Thymus (tissue), 11 donors: ENCODE measurements around the gene EZH2. TPM values are rescaled to one million over a fixed set of nuclear protein-coding genes. Genes with fewer than 3 reads are reported as not detected.

Experiments
- DNase-seq, 9 donors: peaks; one replicate each; pipeline ENCODE4 v3.0.0-alpha.2; 2013; ENCODE audit warnings: low spot score in 9 of 9, low read depth in 6 of 9, missing footprints in 1 of 9
- H3K27ac ChIP-seq, 2 donors: one replicate each; pipeline ENCODE4 v1.5.1; 2013; ENCODE audit warnings: control low read depth in 1 of 2, low read depth in 1 of 2, low read length in 1 of 2, mild to moderate bottlenecking in 1 of 2, moderate library complexity in 1 of 2
- H3K27me3 ChIP-seq, 2 donors: one replicate each; pipeline ENCODE4 v1.5.1; 2013; ENCODE audit warnings: low read length in 1 of 2; ENCODE audit not compliant: control insufficient read depth in 2 of 2, insufficient read depth in 1 of 2
- H3K36me3 ChIP-seq, 2 donors: one replicate each; pipeline ENCODE4 v1.5.1; 2013; ENCODE audit warnings: low read length in 1 of 2, mild to moderate bottlenecking in 1 of 2, moderate library complexity in 1 of 2; ENCODE audit not compliant: control insufficient read depth in 2 of 2, insufficient read depth in 2 of 2
- H3K4me1 ChIP-seq, 2 donors: one replicate each; pipeline ENCODE4 v1.5.1; 2013; ENCODE audit warnings: low read length in 2 of 2; ENCODE audit not compliant: control insufficient read depth in 2 of 2, insufficient read depth in 2 of 2
- H3K4me3 ChIP-seq, 2 donors: one replicate each; pipeline ENCODE4 v1.5.1; 2013; ENCODE audit warnings: low read length in 2 of 2, control low read depth in 1 of 2, mild to moderate bottlenecking in 1 of 2
- H3K9me3 ChIP-seq, 2 donors: one replicate each; pipeline ENCODE4 v1.5.1; 2013; ENCODE audit warnings: low read length in 1 of 2, mild to moderate bottlenecking in 1 of 2; ENCODE audit not compliant: control insufficient read depth in 2 of 2, insufficient read depth in 1 of 2
- WGBS: extraction: QIAGEN DNeasy Blood & Tissue Kit; methylation state at CpG from one replicate; pipeline ENCODE4 v1.1.7; 2013; 5-methylcytosine and 5-hydroxymethylcytosine counted together
- polyA plus RNA-seq: library from polyadenylated mRNA; stranded (reverse); fragments of 200-250 nt; gene quantifications from one replicate; pipeline ENCODE4 v1.2.3, GENCODE V29; 2013
- total RNA-seq: library from RNA; stranded (reverse); fragments of 120-200 nt; gene quantifications from one replicate; pipeline ENCODE4 v1.2.4, GENCODE V29; 2013
- donor health status: healthy.

The EZH2 gene
- total and polyA plus RNA-seq, 2 donors, result 23.4 to 36.0 TPM

GRCh38 chr7:148799893-148800555 is 84.1 kb downstream of the EZH2 start:
- Histone ChIP-seq H3K4me3 (no peak overlapping the region), H3K36me3 (peaks cover 57 to 73% of the 10 kb centered on the region in 2 donors), H3K9me3 (no peaks in the 10 kb centered on the region), H3K27ac (no peak overlapping the region), H3K4me1 (no peaks in the 10 kb centered on the region), H3K27me3 (no peaks in the 10 kb centered on the region)
- DNase-seq, result no peak
- WGBS, result 94% methylated on average over 10 of the region's 10 CpGs

GRCh38 chr7:148796841-148797240 is 87.2 kb downstream of the EZH2 start:
- no peak overlapping the region for H3K4me3 ChIP-seq
- H3K4me1 ChIP-seq, result no peaks in the 10 kb centered on the region
- no peaks in the 10 kb centered on the region for H3K27me3 ChIP-seq
- 96% methylated on average over 10 of the region's 10 CpGs for WGBS
- no peak overlapping the region for H3K27ac ChIP-seq
- DNase-seq, result no peak
- H3K36me3 ChIP-seq, result peaks cover 39 to 77% of the 10 kb centered on the region in 2 donors
- no peaks in the 10 kb centered on the region for H3K9me3 ChIP-seq

- H3K9me3 ChIP-seq, result no peaks in the 10 kb centered on the region
- H3K27me3 ChIP-seq, result no peaks in the 10 kb centered on the region
- WGBS, result over 99% methylated on average over 3 of the region's 3 CpGs
- no peak for DNase-seq
- no peak overlapping the region for H3K27ac ChIP-seq
- no peak overlapping the region for H3K4me3 ChIP-seq
- H3K36me3 ChIP-seq, result peaks cover 38 to 78% of the 10 kb centered on the region in 2 donors
- H3K4me1 ChIP-seq, result no peaks in the 10 kb centered on the region
Observed at GRCh38 chr7:148794476-148794875, 89.6 kb downstream of the EZH2 start.

GRCh38 chr7:148793590-148793989 is 90.5 kb downstream of the EZH2 start:
- 100% methylated on average over 1 of the region's 1 CpG for WGBS
- DNase-seq, result no peak
- H3K27ac ChIP-seq, result no peak overlapping the region
- H3K9me3 ChIP-seq, result no peaks in the 10 kb centered on the region
- H3K27me3 ChIP-seq, result no peaks in the 10 kb centered on the region
- peaks cover 37 to 77% of the 10 kb centered on the region in 2 donors for H3K36me3 ChIP-seq
- H3K4me3 ChIP-seq, result no peak overlapping the region
- H3K4me1 ChIP-seq, result no peaks in the 10 kb centered on the region

GRCh38 chr7:148791546-148791945 is 92.5 kb downstream of the EZH2 start:
- 97% methylated on average over 15 of the region's 15 CpGs for WGBS
- H3K4me3 ChIP-seq, result no peak overlapping the region
- no peaks in the 10 kb centered on the region for H3K27me3 ChIP-seq
- no peak for DNase-seq
- H3K4me1 ChIP-seq, result no peaks in the 10 kb centered on the region
- H3K27ac ChIP-seq, result no peak overlapping the region
- H3K9me3 ChIP-seq, result no peaks in the 10 kb centered on the region
- H3K36me3 ChIP-seq, result peaks cover 44 to 73% of the 10 kb centered on the region in 2 donors

DNA sequence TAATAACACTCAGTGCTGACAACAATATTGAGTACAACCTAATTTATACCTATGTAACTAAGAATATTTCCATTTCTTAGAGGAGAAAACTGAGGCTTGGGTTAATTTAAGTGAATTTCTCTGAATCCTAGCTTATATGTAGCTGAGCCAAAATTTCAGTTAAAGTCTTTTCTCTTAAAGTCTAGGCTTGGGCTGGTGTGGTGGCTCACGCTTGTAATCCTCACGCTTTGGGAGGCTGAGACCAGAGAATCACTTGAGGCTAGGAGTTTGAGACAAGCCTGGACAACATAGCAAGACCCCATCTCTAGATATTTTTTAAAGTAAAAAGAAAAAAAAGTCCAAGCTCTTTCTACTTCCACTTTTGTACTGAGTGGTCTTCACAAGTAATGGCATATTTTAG is 93.2 kb downstream of the EZH2 start:
- no peak for DNase-seq
- Histone ChIP-seq H3K27ac (no peak overlapping the region), H3K4me1 (no peaks in the 10 kb centered on the region), H3K27me3 (no peaks in the 10 kb centered on the region), H3K36me3 (peaks cover 44 to 73% of the 10 kb centered on the region in 2 donors), H3K9me3 (no peaks in the 10 kb centered on the region), H3K4me3 (no peak overlapping the region)
- WGBS, result 98% methylated on average over 2 of the region's 2 CpGs

- 93% methylated on average over 8 of the region's 8 CpGs for WGBS
- H3K27ac ChIP-seq, result no peak overlapping the region
Observed at GRCh38 chr7:148790131-148790726, 93.9 kb downstream of the EZH2 start.

GRCh38 chr7:148789220-148789619 is 94.9 kb downstream of the EZH2 start:
- Histone ChIP-seq H3K4me1 (no peaks in the 10 kb centered on the region), H3K4me3 (no peak overlapping the region), H3K27ac (no peak overlapping the region), H3K27me3 (no peaks in the 10 kb centered on the region), H3K9me3 (no peaks in the 10 kb centered on the region), H3K36me3 (peaks cover 50 to 76% of the 10 kb centered on the region in 2 donors)
- no peak for DNase-seq
- WGBS, result 98% methylated on average over 7 of the region's 7 CpGs

More at GRCh38 chr7:148790131-148790726, 93.9 kb downstream of the EZH2 start:
- H3K36me3 ChIP-seq, result peaks cover 49 to 77% of the 10 kb centered on the region in 2 donors
- no peaks in the 10 kb centered on the region for H3K27me3 ChIP-seq
- H3K9me3 ChIP-seq, result no peaks in the 10 kb centered on the region
- no peaks in the 10 kb centered on the region for H3K4me1 ChIP-seq
- no peak for DNase-seq
- no peak overlapping the region for H3K4me3 ChIP-seq

DNA sequence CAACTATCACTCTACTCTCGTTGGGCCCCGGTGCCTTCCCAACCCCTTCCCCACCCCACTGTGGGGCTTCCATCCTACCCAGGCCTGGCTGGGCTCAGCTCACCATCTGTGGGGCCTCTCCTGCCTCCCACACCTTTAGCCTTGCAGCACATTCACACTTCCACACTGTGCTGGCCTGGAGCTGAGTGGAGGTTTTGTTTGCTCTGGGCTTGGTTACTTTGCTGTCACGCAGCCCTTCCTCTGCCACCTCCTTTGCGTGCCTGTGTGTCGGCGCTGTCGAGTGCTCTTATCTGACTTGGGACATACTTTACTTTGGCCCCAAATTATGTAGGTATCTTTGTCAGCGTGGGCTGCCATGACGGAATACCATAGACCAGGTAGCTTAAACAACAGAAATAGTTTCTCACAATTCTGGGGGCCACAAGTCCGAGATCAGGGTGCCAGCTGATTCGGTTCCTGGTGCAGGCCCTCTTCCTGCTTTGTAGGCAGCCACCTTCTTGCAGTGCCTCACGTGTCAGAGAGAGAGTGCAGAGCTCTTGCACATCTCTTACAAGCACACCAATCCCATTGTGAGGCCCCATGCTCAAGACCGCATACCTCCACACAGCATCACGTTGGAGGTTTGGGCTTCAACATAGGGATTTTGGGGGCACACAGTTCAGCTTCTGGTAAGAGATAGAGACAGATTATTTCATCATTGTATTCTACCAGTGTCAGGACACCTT is 96.4 kb downstream of the EZH2 start:
- DNase-seq, result no peak
- Histone ChIP-seq H3K4me1 (no peaks in the 10 kb centered on the region), H3K27me3 (no peaks in the 10 kb centered on the region), H3K27ac (no peak overlapping the region), H3K4me3 (no peak overlapping the region), H3K36me3 (peaks cover 55 to 65% of the 10 kb centered on the region in 2 donors), H3K9me3 (no peaks in the 10 kb centered on the region)
- WGBS, result 97% methylated on average over 14 of the region's 14 CpGs
